Measurements from ENCODE around the gene SLC32A1.

Gene SLC32A1

GRCh38 chr20:38723848-38724625, at the start of gene SLC32A1:
Gene SLC32A1, plus strand, starts transcription at chr20:38724486. Its CDS starts 239 bp downstream, at chr20:38724725.
- intact Hi-C loops (cut with DNase I) = no loop called here
- peak in 41 of 42 donors; percentile 28 to 84 (median 72) for DNase-seq

- intact Hi-C loops (cut with DNase I) = no loop called here
Measured at GRCh38 chr20:38674765-38675133, 49.5 kb upstream of the SLC32A1 start.

GRCh38 chr20:38676576-38676975, 47.7 kb upstream of the SLC32A1 start:
- intact Hi-C loops (cut with DNase I) = no loop called here
- DNase-seq = no peak

More at GRCh38 chr20:38674765-38675133, 49.5 kb upstream of the SLC32A1 start:
- DNase-seq = peak in 1 of 42 donors; percentile 15

- DNase-seq = peak in 8 of 42 donors; percentile 16 to 69 (median 33)
Measured at GRCh38 chr20:38680500-38681306, 43.6 kb upstream of the SLC32A1 start.

GRCh38 chr20:38685271-38685670, 39.0 kb upstream of the SLC32A1 start:
- DNase-seq = peak in 17 of 42 donors; percentile 10 to 71 (median 38)
- intact Hi-C loops (cut with DNase I) = no loop called here

More at GRCh38 chr20:38680500-38681306, 43.6 kb upstream of the SLC32A1 start:
- intact Hi-C loops (cut with DNase I) = no loop called here

- peak in 26 of 42 donors; percentile 4 to 77 (median 39) for DNase-seq
- intact Hi-C loops (cut with DNase I) = no loop called here
Measured at GRCh38 chr20:38685853-38686473, 38.3 kb upstream of the SLC32A1 start.

- peak in 41 of 42 donors; percentile 21 to 83 (median 57) for DNase-seq
Measured at GRCh38 chr20:38692436-38693411, 31.6 kb upstream of the SLC32A1 start.

GRCh38 chr20:38697306-38697705, 27.0 kb upstream of the SLC32A1 start:
- intact Hi-C loops (cut with DNase I) = no loop called here
- DNase-seq = no peak

More at GRCh38 chr20:38692436-38693411, 31.6 kb upstream of the SLC32A1 start:
- intact Hi-C loops (cut with DNase I) = no loop called here

GRCh38 chr20:38698541-38698940, 25.7 kb upstream of the SLC32A1 start:
- intact Hi-C loops (cut with DNase I) = no loop called here
- DNase-seq = no peak

GRCh38 chr20:38700141-38700540, 24.1 kb upstream of the SLC32A1 start:
- intact Hi-C loops (cut with DNase I) = no loop called here
- no peak for DNase-seq

GRCh38 chr20:38700926-38701325, 23.4 kb upstream of the SLC32A1 start:
- DNase-seq = no peak
- intact Hi-C loops (cut with DNase I) = no loop called here

- no peak for DNase-seq
- intact Hi-C loops (cut with DNase I) = no loop called here
Measured at GRCh38 chr20:38703526-38703925, 20.8 kb upstream of the SLC32A1 start.

- no peak for DNase-seq
- intact Hi-C loops (cut with DNase I) = no loop called here
Measured at GRCh38 chr20:38704136-38704535, 20.1 kb upstream of the SLC32A1 start.

GRCh38 chr20:38706509-38706908, 17.8 kb upstream of the SLC32A1 start:
- intact Hi-C loops (cut with DNase I) = no loop called here
- DNase-seq = peak in 3 of 42 donors; percentile 7 to 39 (median 17)

GRCh38 chr20:38714308-38714707, 10.0 kb upstream of the SLC32A1 start:
- DNase-seq = no peak
- intact Hi-C loops (cut with DNase I) = no loop called here

GRCh38 chr20:38715646-38716045, 8.6 kb upstream of the SLC32A1 start:
- intact Hi-C loops (cut with DNase I) = no loop called here
- no peak for DNase-seq

- DNase-seq = peak in 20 of 42 donors; percentile 11 to 67 (median 46)
- intact Hi-C loops (cut with DNase I) = no loop called here
Measured at GRCh38 chr20:38722683-38723016, 1.6 kb upstream of the SLC32A1 start.

- DNase-seq = peak in 30 of 42 donors; percentile 5 to 68 (median 46)
- intact Hi-C loops (cut with DNase I) = no loop called here
Measured at GRCh38 chr20:38723017-38723847, 1.1 kb upstream of the SLC32A1 start.
